ENCODE measurements around the gene SAV1.

Gene SAV1

DNA sequence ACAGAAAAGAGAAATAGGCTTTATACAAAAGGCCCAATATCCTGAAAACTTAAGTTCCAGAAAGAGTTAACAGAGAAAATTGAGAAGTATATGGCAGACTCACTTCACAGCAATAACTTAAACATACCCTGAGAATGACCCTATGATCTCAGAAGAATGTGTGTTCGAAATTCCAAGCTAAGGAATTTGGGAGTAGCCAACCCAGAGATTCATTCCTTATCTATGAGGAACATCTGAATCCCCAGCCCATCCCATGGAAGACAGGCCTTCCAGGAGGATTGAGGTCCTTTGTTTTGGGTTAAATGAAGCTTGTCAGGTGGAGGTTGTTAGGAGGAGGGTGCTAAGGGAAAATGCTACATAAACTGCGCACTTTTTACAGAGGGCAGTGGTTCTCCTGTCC is 7.5 kb upstream of the SAV1 start:
- TF ChIP-seq, protein P1, sequence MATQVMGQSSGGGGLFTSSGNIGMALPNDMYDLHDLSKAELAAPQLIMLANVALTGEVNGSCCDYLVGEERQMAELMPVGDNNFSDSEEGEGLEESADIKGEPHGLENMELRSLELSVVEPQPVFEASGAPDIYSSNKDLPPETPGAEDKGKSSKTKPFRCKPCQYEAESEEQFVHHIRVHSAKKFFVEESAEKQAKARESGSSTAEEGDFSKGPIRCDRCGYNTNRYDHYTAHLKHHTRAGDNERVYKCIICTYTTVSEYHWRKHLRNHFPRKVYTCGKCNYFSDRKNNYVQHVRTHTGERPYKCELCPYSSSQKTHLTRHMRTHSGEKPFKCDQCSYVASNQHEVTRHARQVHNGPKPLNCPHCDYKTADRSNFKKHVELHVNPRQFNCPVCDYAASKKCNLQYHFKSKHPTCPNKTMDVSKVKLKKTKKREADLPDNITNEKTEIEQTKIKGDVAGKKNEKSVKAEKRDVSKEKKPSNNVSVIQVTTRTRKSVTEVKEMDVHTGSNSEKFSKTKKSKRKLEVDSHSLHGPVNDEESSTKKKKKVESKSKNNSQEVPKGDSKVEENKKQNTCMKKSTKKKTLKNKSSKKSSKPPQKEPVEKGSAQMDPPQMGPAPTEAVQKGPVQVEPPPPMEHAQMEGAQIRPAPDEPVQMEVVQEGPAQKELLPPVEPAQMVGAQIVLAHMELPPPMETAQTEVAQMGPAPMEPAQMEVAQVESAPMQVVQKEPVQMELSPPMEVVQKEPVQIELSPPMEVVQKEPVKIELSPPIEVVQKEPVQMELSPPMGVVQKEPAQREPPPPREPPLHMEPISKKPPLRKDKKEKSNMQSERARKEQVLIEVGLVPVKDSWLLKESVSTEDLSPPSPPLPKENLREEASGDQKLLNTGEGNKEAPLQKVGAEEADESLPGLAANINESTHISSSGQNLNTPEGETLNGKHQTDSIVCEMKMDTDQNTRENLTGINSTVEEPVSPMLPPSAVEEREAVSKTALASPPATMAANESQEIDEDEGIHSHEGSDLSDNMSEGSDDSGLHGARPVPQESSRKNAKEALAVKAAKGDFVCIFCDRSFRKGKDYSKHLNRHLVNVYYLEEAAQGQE (IDR thresholded peaks at IDR 0.05; ENCODE audit: insufficient read depth in 1 of 2, low read depth in 2 of 2, low read length in 2 of 2) = no peak
- TF ChIP-seq POLR2AphosphoS5 (IDR thresholded peaks at IDR 0.05; ENCODE audit: low read depth, low read length) = no peak
- no peak for TF ChIP-seq TAF1 (IDR thresholded peaks at IDR 0.05; ENCODE audit: borderline replicate concordance, insufficient read depth, low read length)
- no peak for TF ChIP-seq FOXP2 (optimal IDR thresholded peaks at IDR 0.05; ENCODE audit: borderline replicate concordance, extremely low read depth, extremely low read length, insufficient read depth)
- no peak for TF ChIP-seq SIN3A (IDR thresholded peaks at IDR 0.05; ENCODE audit: borderline replicate concordance, insufficient read depth, low read length)

DNA sequence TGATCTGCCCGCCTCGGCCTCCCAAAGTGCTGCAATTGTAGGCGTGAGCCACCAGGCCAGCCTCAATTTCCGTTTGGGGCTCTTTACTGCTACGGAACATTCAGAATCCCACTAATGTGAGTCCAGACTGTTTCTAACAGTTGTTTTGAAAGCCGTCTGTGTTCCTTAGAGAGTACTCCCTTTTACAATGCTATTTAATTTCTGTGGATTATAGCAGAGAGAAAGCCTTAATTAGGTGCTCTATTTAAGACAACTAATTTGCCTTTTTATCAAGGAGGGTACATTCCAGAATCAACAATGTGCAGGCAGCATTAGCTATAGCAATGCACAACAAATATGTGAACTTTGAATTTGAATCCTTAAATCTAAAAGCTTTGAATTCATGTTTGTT is 2.8 kb upstream of the SAV1 start:
- TF ChIP-seq, protein P1 (IDR thresholded peaks at IDR 0.05; ENCODE audit: insufficient read depth in 1 of 2, low read depth in 2 of 2, low read length in 2 of 2) = no peak
- TF ChIP-seq FOXP2 (optimal IDR thresholded peaks at IDR 0.05; ENCODE audit: borderline replicate concordance, extremely low read depth, extremely low read length, insufficient read depth) (no peak), SIN3A (IDR thresholded peaks at IDR 0.05; ENCODE audit: borderline replicate concordance, insufficient read depth, low read length) (no peak), TAF1 (IDR thresholded peaks at IDR 0.05; ENCODE audit: borderline replicate concordance, insufficient read depth, low read length) (no peak), POLR2AphosphoS5 (IDR thresholded peaks at IDR 0.05; ENCODE audit: low read depth, low read length) (no peak)

DNA sequence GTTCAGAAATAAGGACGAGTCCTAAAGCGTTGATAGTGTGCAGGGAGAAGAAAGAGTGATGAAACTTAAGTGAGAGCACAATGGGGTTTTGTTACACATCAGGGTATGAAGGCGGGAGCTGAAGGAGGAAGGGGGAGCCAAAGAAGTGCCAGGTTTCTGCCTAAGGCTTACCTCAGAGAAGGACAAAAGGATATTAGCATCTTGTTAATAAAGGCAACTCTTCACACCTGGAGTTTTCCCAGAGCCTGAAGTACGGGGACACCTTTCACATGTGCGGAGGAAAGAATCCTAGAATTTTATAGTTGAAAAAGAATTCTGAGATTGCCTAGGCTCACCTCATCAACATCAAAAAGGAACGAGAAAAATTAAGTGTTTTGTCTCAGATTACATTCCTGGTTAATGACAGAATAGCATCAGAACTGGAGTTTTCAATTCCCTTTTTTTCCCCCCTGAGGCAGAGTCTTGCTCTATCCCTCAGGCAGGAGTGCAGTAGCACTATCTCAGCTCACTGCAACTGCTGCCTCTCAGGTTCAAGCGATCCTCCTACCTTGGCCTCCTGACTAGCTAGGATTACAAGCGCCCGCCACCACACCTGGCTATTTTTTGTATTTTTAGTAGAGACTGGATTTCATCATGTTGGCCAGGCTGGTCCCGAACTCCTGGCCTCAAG is 2.2 kb upstream of the SAV1 start:
- no peak for TF ChIP-seq POLR2AphosphoS5 (IDR thresholded peaks at IDR 0.05; ENCODE audit: low read depth, low read length)
- no peak for TF ChIP-seq TAF1 (IDR thresholded peaks at IDR 0.05; ENCODE audit: borderline replicate concordance, insufficient read depth, low read length)
- TF ChIP-seq FOXP2 (optimal IDR thresholded peaks at IDR 0.05; ENCODE audit: borderline replicate concordance, extremely low read depth, extremely low read length, insufficient read depth) = no peak
- TF ChIP-seq, protein P1 (IDR thresholded peaks at IDR 0.05; ENCODE audit: insufficient read depth in 1 of 2, low read depth in 2 of 2, low read length in 2 of 2) = no peak
- no peak for TF ChIP-seq SIN3A (IDR thresholded peaks at IDR 0.05; ENCODE audit: borderline replicate concordance, insufficient read depth, low read length)

DNA sequence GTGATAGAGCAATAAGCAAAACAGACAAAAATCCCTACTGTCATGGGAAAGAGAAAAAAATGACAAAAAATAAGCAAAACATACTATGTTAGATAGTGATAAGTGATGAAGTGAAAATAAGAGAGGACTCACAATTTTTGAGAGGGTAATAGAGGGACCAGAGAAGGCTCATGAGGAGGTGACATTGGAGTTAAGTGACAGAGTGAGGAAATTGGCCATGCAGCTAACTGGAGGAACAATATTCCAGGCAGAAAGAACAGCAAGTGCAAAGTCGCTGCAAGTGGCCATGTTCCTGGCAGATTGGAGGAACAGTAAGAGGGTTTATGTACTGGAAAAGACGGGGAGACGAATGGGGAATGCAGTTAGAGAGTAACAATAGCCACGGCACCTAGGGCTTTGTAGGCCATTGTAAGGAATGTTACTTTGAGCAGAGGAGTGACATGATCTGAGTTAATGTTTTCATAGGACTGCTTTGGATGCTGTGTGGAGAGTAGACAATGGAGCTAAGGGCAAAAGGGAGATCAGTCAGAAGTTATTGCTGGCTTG is 1.4 kb upstream of the SAV1 start:
- TF ChIP-seq TAF1 (IDR thresholded peaks at IDR 0.05; ENCODE audit: borderline replicate concordance, insufficient read depth, low read length) = no peak
- TF ChIP-seq, protein P1 (IDR thresholded peaks at IDR 0.05; ENCODE audit: insufficient read depth in 1 of 2, low read depth in 2 of 2, low read length in 2 of 2) = no peak
- no peak for TF ChIP-seq SIN3A (IDR thresholded peaks at IDR 0.05; ENCODE audit: borderline replicate concordance, insufficient read depth, low read length)
- no peak for TF ChIP-seq POLR2AphosphoS5 (IDR thresholded peaks at IDR 0.05; ENCODE audit: low read depth, low read length)
- TF ChIP-seq FOXP2 (optimal IDR thresholded peaks at IDR 0.05; ENCODE audit: borderline replicate concordance, extremely low read depth, extremely low read length, insufficient read depth) = no peak

Data from PFSK-1 (cell line).